DMS 273 (cell line): ENCODE measurements around the gene SRP68.

Experiments
- DNase-seq: peaks from one replicate; lab custom pipeline; 2025; ENCODE audit not compliant: unreplicated experiment; lab: John Stamatoyannopoulos, UW

SRP68 gene

DNA sequence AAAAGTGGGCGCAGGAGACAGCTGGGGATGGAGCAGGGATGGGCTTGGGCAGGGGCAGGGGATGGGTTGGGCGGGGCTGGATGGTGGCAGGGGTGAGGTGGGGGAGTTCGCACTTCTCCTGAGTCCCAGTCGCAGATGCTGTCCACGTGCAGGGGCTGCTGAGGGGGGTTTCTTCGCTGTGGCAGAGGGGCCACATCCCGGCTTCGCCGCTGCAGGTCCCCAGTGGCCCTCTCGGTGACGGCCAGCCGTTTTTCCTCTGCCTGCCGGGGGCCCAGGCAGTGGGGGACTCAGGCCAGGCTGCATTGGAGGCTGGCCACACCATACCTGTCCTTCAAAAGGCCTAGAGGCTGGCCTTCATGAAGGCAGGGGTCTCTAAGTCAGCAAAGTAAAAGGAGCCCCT is 53.5 kb downstream of the SRP68 start:
- DNase-seq = no peak

DNA sequence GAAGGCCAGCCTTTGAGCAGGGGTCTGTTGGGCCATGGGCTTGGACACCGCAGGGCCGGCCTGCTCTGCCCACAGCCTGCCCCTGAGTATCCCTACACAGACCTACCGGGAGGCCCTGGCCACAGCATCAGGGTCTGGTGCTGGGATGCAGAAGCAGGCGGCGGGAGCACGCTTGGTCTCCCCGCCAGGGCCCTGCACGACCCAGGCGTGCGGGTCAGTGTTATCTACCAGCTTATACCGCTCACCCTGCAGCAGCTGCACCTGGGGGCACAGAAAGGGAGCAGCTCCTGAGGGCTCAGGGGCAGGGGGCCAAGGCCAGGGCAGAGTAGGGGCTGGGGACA is 54.0 kb downstream of the SRP68 start:
- DNase-seq = no peak

DNA sequence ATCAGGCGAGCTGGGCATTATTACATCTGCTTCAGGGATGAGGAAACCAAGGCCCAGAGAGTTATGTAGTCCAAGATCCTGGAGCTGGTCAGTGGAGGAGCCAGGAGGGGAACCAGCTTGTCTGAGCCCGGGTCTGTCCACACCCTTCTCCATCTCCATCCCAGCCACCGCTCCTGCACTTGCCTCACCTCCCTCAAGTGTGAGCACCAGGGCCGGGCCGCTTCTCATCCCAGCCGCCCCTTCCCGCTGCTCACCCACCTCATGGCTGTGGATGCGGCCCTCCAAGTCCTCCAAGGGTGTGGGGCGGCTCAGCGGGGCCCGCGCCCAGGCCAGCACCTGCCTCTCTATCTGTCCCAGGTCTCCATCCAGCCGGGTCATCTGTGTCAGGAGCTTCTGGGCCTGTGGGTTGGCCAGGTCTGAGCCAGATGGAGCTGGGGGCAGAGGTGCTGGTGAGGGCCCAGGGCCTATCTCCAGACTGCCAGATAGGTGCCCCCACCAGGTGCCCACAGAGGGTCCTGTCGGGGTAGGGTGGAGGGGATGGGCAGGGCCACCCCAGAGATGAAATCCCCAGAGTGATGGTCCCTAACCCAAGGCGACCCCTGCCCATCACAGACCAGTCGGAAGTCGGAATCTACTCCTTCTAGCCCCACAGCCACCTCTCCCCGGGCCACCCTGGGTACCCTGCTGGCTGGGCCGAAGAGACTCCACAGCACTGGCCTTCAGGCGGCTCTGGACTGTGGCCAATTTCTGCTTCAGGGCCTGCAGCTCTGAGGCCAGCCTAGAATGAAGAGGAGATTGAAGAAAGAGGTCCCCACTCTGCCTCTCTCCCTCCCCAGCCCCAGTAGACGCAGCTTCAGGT is 54.6 kb downstream of the SRP68 start:
- no peak for DNase-seq

DNA sequence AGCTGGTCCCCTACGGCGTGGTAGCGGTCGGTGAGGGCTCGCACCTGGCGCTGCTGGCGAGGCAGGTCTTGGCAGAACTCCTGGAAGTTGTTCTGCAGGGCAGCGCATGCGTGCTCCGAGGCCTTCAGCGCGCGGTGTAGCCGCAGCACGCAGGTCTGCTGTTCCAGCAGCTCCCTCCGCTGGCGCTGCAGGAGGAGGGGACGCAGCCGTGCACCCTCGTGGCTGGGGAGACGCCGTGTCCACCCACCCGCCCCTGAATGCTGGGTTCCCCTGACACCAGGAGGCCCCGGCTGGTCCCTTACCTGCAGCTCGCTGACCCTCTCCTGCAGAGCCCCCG is 57.4 kb downstream of the SRP68 start:
- DNase-seq = peak; percentile 81

DNA sequence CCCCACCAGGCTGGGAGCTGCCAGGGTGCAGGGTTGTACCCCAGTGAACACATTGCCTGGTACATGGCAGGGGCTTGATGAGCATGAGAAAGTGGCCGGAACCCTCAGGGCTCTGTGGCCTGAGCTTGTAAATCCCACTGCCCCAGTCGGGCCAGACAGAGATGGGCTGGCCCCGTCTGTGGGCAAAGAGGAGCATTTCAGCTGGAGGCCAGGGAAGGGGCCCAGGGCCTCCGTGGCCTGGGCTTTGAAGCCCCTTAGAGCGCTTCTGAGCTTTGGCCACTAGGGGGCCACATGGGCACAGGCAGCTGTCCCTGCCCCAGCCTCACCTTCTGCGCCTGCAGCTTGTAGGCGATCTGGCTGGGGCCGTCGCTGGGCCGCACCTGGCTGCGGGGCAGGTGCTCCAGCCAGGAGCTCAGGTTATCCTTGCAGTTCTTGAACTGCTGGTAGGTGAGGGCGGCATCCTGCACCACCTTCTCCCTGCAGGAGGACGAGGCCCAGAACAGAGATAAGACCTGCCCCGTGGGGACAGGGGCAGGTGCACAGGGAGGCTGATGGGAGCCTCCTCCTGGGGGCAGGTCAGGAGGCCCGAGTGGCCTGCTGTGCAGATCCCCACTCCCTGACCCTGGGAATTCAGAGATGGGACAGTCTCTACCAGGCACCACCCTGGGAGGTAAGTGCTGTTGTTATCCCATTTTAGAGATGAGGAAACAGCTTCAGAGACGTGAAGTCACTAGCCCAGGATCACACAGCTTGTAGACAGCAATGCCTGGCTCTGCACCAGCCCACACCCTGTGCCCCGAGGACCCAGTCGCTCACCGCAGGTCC is 58.0 kb downstream of the SRP68 start:
- DNase-seq = peak; percentile 93

DNA sequence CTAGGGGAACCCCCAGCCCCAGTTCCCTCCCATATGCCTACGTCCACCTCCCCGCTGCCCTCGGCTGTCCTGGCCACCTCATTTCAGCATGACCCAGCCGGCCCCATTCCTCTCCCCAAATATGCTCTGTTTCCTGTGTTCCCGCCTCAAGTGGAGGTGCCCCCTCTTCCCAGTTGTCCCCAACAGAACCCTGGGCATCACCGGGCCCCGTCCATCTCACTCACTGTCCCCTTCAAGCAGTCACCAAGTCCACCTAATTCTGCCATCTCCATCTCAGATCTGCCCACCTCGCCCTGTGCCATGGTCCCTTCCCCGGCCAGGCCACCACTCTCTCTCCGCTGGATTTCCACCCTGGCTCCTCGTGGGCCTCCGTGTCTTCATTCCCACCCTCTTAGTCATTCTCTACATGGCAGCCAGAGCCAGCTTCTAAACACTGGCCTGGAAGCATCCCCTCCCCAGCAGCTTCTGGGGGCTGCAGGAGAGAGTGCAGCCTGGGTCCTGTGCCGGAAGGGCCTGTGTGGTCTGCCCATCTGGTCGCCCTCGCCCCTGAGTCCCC is 58.9 kb downstream of the SRP68 start:
- DNase-seq = no peak

DNA sequence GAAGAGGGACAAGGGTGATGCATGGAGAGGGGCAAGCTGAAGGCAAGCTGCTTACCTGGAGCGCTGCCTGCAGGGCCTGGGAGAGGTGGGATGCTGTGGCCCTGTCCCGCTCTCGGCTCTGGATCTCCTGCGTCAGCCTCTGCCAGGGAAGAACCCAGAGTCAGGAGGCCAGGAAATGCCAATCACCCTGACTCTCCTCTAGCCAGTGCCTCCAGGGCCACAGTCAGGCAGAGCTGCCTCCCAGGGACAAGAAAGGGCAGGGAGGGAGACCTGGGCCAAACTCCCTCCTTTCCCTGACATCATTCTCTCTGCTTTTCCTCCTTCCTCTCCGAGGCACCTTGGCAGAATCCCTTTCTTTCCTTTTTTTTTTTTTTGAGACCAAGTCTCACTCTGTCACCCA is 60.4 kb downstream of the SRP68 start:
- no peak for DNase-seq

DNA sequence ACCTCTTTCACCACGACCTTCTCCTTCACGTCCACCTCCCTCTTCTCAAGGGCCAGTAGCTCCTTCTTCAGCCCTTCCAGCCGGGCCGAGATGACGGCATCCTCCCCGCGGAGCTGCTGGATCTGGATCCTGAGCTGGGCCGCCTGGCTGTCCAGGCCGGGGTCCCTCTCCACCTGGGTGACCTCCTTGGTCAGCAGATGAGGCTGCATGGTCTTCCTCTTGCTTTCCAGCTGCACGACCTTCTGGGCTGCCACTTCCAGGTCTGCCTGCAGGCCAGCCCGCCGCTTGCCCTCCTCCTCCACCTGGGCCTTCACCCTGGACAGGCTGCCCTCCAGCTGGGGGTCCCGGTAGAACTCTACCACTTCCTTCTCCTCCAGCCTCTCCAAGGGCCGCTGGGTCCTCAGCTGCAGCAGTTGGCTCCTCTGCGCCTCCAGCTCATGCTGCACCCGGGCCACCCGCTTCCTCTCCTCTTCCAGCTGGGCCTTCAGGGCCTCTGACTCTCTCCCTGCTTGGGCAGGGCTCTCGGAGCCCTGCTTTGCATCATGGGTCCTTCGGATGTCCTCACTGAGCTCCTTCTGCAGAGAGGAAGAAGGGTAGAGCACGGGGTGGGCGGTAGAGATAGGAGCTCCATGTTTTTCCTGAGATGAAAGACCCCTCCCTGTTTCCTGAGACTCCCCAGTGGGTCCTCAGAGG is 62.2 kb downstream of the SRP68 start:
- no peak for DNase-seq

DNA sequence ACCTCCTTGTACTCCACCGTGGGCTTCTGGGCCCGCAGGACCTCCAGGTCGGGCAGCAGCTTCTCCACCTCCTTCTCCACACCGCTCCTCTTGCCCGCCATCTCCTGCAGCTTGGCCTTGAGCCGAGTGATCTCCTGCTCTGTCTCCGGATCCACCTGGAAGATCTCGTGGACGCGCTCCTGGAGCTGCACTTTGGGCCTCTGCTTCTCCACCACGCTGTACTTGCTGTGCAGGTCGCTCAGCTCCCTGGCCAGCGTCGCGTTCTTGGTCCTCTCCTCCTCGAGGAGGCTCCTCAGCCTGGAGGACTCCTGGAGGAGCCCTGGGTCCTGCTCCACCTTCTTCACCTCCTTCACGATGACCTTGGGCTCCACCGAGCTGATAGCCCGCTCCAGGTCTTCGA is 62.9 kb downstream of the SRP68 start:
- no peak for DNase-seq

DNA sequence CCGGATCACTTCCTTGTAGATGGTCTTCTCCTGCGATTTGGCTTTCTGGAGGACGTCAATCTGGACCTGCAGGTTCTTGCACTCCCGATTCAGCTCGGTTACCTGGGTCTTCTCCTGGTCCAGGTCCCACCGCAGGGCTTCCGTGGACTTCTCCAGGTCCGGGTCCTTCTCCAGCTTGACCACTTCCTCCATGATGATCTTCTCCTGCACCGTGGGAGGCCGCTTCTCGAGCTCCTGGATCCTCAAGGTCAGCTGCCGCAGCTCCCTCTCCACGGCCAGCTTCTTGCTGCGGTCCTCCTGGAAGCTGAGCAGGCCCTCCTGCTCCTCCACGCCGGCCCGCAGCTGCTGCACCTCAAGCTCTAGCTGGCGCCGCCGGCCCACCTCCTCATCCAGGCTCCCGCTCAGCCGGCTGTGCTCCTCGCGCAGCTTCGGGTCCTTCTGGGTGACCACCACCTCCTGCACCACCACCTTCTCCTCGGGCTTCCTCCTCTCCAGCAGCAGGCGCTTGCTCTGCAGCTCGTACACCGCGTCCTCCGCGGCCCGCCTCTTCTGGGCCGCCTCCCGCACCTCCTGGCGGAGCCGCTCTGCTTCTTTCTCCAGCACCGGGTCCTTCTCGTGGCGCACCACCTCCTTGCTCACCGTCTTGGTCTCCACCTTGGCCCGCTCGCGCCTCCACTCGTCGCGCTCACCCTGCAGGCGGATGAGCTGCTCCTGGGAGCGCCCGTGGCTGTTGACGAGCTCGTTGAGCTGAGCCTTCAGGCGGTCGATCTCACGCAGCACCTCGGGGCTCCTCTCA is 63.5 kb downstream of the SRP68 start:
- DNase-seq = no peak

DNA sequence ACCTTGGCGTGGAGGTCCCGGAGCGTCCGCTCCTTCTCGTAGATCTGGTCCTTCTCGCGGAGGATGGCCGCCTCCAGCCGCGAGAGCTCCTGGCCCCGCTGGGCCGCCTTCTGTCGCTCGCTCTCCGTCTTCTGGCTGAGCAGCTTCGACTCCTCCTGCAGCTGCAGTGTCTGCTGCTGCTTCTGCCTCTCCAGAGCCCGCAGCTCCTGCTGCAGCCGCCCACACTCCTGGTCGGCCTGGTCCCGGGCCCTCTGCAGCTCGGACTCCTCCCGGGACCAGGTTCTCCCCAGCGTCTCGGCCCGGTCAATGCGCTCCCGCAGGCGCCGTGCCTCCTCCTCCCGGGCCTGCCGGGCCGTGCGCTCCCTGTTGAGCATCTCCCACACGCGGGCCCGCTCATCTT is 64.1 kb downstream of the SRP68 start:
- no peak for DNase-seq

DNA sequence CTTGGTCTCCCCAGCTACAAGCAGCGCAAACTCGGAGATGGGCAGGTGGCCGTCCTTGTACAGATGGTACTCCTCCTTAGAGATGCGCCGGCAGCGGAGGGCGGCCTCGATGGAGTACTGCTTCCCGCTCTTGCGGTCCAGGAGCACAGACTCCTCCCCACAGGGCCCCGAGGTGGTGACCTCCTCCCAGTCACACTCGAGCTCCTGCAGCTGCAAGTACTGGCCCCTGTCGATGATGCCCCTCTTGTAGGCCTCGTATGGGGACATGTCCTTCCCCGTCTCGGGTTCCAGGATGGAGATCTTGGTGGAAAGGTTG is 64.5 kb downstream of the SRP68 start:
- DNase-seq = no peak

DNA sequence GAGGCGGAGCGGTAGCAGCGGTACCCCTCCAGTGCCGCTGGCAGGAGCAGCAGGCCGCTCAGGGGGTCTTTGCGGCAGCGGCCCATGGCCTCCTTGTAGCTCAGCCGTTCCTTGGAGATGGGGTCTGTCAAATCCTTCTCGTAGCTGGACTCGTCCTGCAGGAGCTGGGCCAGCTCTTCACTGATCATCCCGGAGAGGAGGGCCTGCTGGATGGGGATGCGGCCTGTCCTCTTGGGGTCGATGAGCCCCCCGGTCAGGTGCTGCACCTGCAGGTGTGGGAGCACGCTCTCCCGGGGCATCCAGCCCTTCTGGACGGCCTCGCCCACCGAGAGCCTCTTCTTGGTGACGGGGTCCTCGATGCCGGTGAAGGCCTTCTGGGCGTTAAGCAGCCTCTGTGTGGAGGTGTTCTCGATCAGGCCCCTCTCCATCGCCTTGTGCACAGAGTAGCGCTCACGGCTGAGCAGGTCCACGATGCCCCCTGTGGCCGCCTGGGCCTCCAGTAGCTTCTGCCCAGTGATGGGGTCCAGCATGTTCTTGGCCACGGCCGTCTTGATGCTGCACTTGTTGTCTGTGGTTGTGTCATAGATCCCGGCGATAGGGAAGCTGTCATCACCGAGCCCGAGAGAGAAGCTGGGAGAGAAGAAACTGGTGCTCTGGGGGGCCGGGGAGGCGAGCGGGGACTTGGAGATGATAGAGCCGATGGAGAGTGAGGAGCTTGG is 65.0 kb downstream of the SRP68 start:
- DNase-seq = no peak

DNA sequence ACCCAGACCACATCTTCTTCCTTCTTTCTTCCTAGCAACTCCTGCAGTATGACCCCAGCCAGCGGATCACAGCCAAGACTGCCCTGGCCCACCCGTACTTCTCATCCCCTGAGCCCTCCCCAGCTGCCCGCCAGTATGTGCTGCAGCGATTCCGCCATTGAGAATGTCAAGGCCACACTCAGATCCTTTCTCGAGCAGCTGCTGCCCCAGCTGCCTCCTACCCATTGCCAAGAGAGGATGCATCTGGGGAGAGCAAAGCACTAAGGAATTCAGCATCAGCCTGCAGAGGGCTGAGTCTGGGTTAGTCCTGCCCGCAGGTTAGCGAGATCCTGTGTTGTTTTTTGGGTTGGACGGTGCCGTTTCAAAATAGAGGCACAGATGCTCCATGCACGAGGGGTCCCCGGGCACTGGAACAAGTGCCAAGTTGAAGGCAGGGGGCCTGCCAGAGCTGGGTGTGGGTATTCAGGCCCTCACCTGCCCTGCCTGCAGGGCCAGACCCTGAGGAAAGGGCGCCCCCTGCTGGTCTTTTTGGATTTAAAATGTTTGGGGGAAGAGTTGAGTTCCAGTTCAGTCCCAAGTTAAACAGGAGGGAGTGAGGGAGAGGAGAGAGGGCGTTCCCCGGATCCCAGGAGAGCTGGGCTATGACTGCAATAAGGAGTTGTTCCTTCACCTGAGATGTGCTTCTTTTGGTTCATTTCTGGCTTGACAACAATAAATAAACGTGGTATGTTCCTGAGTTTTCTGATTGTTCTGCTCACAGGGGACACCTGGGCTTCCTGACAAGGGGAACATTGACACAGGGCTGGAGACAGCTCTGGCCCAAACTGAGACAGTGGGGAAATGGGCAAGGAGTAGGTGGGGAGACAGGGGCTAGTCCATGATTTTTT is 66.8 kb downstream of the SRP68 start:
- DNase-seq = peak; percentile 98

DNA sequence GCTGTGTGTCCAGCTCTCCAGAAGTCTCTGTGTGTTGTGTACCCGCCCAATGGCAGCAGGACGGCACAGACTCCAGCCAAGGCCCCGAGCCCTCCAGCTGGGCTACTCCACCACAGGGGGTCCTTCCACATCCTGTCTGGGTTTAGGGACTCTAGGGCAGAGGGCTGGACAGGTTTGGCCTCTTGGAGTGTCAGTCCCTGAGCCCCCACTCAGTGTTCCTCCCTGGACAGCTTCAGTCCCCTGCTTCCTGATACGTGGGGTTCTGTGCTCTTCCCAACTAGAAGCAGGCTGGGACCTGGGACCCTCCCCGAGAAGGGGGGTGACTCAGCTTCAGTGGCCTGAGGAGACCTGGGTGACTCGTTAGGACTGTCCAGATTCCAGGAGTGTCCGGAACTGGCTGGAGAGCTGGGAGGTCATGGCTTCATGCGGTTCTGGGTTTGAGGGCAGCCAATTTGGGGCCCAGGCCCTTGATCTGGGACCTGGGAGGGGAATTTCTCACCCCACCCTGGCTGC is 67.5 kb downstream of the SRP68 start:
- DNase-seq = no peak

DNA sequence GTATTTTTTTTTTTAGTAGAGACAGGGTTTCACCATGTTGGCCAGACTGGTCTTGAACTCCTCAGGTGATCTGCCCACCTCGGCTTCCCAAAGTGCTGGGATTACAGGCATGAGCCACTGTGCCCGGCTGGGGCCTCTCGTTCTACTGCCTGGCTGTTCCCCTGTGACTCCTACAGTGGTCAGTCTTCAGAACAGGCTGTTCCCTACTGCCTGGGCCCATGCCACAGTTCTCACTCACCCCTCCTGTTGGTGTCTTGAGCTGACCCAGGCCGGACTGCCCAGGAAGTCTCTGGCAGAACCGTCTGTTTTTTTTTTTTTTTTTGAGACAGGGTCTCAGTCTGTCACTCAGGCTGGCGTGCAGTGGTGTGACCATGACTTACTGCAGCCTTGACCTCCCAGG is 68.4 kb downstream of the SRP68 start:
- DNase-seq = no peak

DNA sequence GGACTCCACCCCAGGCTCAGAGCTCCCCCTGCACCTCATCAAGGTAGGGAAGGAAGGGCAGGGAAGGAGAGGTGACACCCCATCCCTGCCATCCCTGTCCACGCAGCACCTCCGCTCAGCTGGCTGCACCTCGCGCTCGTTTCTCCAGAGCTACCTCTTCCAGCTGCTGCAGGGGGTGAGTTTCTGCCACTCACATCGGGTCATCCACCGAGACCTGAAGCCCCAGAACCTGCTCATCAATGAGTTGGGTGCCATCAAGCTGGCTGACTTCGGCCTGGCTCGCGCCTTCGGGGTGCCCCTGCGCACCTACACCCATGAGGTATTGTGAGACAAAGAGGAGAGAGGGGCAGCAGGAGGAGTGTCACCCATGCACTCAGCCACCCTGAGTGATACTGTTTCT is 70.2 kb downstream of the SRP68 start:
- DNase-seq = no peak

DNA sequence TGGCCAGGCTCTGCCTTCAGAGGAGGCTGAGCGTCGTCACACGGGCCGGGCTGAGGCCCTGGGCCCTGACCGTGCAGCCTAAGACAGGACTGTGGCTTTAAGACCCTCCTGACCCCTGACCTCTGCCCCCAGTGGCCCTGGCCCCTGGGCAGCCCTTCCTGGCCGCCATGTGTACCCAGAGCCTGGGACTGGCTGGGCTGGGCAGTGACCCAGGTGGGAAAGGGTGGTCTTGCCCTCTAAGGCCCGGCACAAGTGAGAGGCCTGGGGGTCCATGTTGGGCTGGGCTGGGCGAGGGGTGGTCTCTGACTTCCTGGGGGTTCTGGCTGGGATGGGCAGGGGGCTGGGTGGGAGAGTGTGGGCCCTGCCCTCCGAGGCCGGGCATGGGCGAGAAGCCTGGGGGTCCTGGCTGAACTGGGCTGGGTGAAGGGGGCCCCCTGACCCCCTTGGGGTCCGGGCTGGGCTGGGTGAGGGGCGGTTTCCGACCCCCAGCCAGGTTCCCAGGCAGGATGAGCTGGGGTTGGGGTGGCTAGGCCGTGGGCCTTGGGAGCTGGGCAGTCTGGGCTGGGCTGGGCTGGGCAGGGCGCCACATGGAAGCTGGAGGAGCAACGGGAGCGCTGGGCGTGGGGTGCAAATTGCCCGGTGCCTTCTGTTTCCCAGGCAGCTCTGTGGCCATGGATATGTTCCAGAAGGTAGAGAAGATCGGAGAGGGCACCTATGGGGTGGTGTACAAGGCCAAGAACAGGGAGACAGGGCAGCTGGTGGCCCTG is 71.4 kb downstream of the SRP68 start, which contains the start of gene CDK3:
Gene CDK3, plus strand, starts transcription at position 101 of the 767 bp plus-strand sequence. Its CDS starts 571 bp downstream, at position 672.
- no peak for DNase-seq
